ENCODE data around the gene FCER1G. TPM values are rescaled to one million over a fixed set of nuclear protein-coding genes. Genes with fewer than 3 reads are reported as not detected.

FCER1G gene
- total and polyA plus RNA-seq, 2 of the 4 experiments (the other 2 are of a cell fraction), result 0.44 TPM; not detected in 1

DNA sequence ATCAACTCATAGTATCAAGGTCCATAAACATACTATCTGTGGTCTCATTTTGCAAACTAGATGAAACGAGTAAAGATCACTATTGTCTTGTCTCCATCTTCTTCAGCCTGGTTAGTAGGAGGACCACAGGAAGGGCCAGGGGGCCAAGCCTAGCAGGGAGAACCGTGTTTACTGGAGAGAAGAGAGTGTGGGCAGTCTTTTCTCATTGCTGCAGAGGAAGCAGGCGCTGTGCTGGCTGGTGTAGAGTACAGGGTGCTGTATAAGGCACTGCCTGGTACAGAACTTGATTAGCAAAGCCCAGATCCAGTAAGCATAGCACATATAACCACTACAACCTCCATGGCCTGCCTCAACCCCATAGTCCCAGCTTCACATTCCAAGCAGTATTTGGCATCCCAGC, 27.8 kb upstream of the FCER1G start:
- 0 out of 2 replicates have a peak, but pooled peaks cover 3% of the 10 kb centered on the region for H3K9me1 ChIP-seq (ENCODE audit: insufficient read depth, low read length)
- POLR2A ChIA-PET (ENCODE audit: unreplicated experiment), result no interaction called here
- no peaks in the 10 kb centered on the region for H4K20me1 ChIP-seq (ENCODE audit: insufficient read depth, low read length)
- BruUV-seq (replicated peaks), result no TSS peak
- H2AFZ ChIP-seq (replicated peaks; ENCODE audit: low read length, poor library complexity), result no peak overlapping the region
- no peak overlapping the region for H2AK9ac ChIP-seq (replicated peaks; ENCODE audit: low read depth, low read length, poor library complexity)
- no peak overlapping the region for H3K4me3 ChIP-seq (ENCODE audit: insufficient read depth, low read depth, low read length)
- intact Hi-C loops (cut with micrococcal nuclease), result no loop called here
- no peaks in the 10 kb centered on the region for H3K36me3 ChIP-seq (ENCODE audit: control insufficient read depth, insufficient read depth, low read length)
- no peak overlapping the region for H3K23ac ChIP-seq (ENCODE audit: low read depth, low read length)
- no peak overlapping the region for H3K18ac ChIP-seq (ENCODE audit: low read depth, low read length)
- no peak overlapping the region for H3K56ac ChIP-seq (ENCODE audit: extremely low read depth, insufficient read depth, low read length)
- DNase-seq (no peak), ATAC-seq (ENCODE audit: low read depth) (no peak)
- H3K4ac ChIP-seq (ENCODE audit: low read depth, low read length), result no peak overlapping the region
- H3K4me2 ChIP-seq (ENCODE audit: low read depth, low read length), result no peak overlapping the region
- no peak overlapping the region for H3K9ac ChIP-seq (ENCODE audit: low read depth, low read length)
- H3K27ac ChIP-seq (ENCODE audit: insufficient read depth, low read length), result no peak overlapping the region
- H4K5ac ChIP-seq (ENCODE audit: low read depth, low read length), result no peak overlapping the region
- dilution Hi-C loops (cut with HindIII; ENCODE audit: low sequenced_read_pairs, unreplicated experiment), result no loop called here
- no peak overlapping the region for H2BK5ac ChIP-seq (ENCODE audit: low read depth, low read length, poor library complexity, severe bottlenecking)
- no peak overlapping the region for H3K14ac ChIP-seq (replicated peaks; ENCODE audit: low read depth, low read length)
- no peaks in the 10 kb centered on the region for H3K27me3 ChIP-seq (ENCODE audit: control insufficient read depth, insufficient read depth, low read length)
- H2BK20ac ChIP-seq (ENCODE audit: low read depth, low read length), result no peak overlapping the region
- H3K4me1 ChIP-seq (ENCODE audit: control insufficient read depth, insufficient read depth, low read length), result peaks cover 3% of the 10 kb centered on the region
- no peak overlapping the region for H4K8ac ChIP-seq (ENCODE audit: low read depth in 2 of 2, low read length in 2 of 2)
- no peaks in the 10 kb centered on the region for H3K9me3 ChIP-seq (ENCODE audit: control insufficient read depth, insufficient read depth, low read length)
- no peak overlapping the region for H2AK5ac ChIP-seq (ENCODE audit: low read depth, low read length)
- in situ Hi-C loops (cut with MboI; ENCODE audit: low sequenced_read_pairs), result no loop called here
- CTCF ChIA-PET, result no interaction called here
- no peaks in the 10 kb centered on the region for H3K79me1 ChIP-seq (ENCODE audit: low read depth in 1 of 2, low read length in 2 of 2)
- TF ChIP-seq BHLHE40 (IDR thresholded peaks at IDR 0.05; ENCODE audit: low read depth, low read length) (no peak), MAZ (IDR thresholded peaks at IDR 0.05; ENCODE audit: borderline replicate concordance, low read depth, low read length) (no peak), RAD21 (IDR thresholded peaks at IDR 0.05; ENCODE audit: low read length) (no peak), RFX5 (IDR thresholded peaks at IDR 0.05; ENCODE audit: low read depth, low read length) (no peak)
- no peak overlapping the region for H4K91ac ChIP-seq (ENCODE audit: insufficient read depth, low read depth, low read length)
- no peak overlapping the region for H2BK120ac ChIP-seq (ENCODE audit: low read depth, low read length)
- no CpG with 5 or more reads among the region's 3 CpGs for WGBS, 2 experiments (ENCODE audit: extremely low coverage in 2 of 2, insufficient read length in 1 of 2)
- no peak overlapping the region for H2BK15ac ChIP-seq (ENCODE audit: low read depth, low read length)

All from IMR-90 (cell line).